Spleen (tissue), 11 donors: ENCODE results near the gene GRK6. TPM values are rescaled to one million over a fixed set of nuclear protein-coding genes. Genes with fewer than 3 reads are reported as not detected.
"Not testable (repeated sequence)": the region's sequence is repeated elsewhere in the genome, so short reads cannot be mapped to it uniquely, and the experiment has no call there.

Experiments
- DNase-seq: peaks from one replicate; pipeline ENCODE4 v3.0.0-alpha.2; 2020
- H3K27ac ChIP-seq, 8 donors: fragments of 200-600 bp; sonication (generic) in 7 of 8; 1 replicate in 4 of 8; 2 replicates in 4 of 8; pipeline versions ENCODE4 v1.5.0 to v1.8.0; 2016 to 2021; ENCODE audit warnings: inconsistent platforms in 4 of 8, mild to moderate bottlenecking in 4 of 8, moderate library complexity in 1 of 8
- H3K27me3 ChIP-seq, 7 donors: fragments of 200-600 bp; sonication (generic) in 6 of 7; replicated peaks in 1 of 7; 1 replicate in 4 of 7; 2 replicates in 3 of 7; pipeline versions ENCODE4 v1.5.0 to v1.8.0; 2016 to 2021; ENCODE audit warnings: inconsistent platforms in 3 of 7, mild to moderate bottlenecking in 1 of 7
- H3K36me3 ChIP-seq, 6 donors: fragments of 200-600 bp; sonication (generic) in 5 of 6; 1 replicate in 4 of 6; 2 replicates in 2 of 6; pipeline versions ENCODE4 v1.5.0 to v1.8.0; 2016 to 2021; ENCODE audit warnings: inconsistent platforms in 2 of 6
- H3K4me1 ChIP-seq, 6 donors: fragments of 200-600 bp; sonication (generic) in 5 of 6; 1 replicate in 3 of 6; 2 replicates in 3 of 6; pipeline versions ENCODE4 v1.5.0 to v1.8.0; 2016 to 2021; ENCODE audit warnings: inconsistent platforms in 3 of 6
- H3K4me3 ChIP-seq, 8 donors: fragments of 200-600 bp; sonication (generic) in 7 of 8; 1 replicate in 4 of 8; 2 replicates in 4 of 8; pipeline versions ENCODE4 v1.5.0 to v1.8.0; 2016 to 2021; ENCODE audit warnings: inconsistent platforms in 4 of 8, mild to moderate bottlenecking in 4 of 8, moderate library complexity in 2 of 8
- H3K9me3 ChIP-seq, 8 donors: fragments of 200-600 bp; sonication (generic) in 7 of 8; 1 replicate in 4 of 8; 2 replicates in 4 of 8; pipeline versions ENCODE4 v1.5.0 to v1.8.0; 2016 to 2021; ENCODE audit warnings: inconsistent platforms in 4 of 8
- POLR2A ChIP-seq, 3 donors: fragments of 450-650 bp; IDR thresholded peaks; one replicate each; pipeline ENCODE4 v1.5.1; 2017; ENCODE audit warnings: antibody characterized with exemption in 3 of 3, mild to moderate bottlenecking in 1 of 3
- POLR2AphosphoS5 ChIP-seq, 3 donors: sonication (generic); formaldehyde crosslinking; IDR thresholded peaks; one replicate each; pipeline ENCODE4 v1.5.1; 2017; ENCODE audit warnings: antibody characterized with exemption in 3 of 3
- WGBS, 5 donors: extraction: QIAGEN DNeasy Blood & Tissue Kit in 3 of 5; methylation state at CpG; one replicate each; pipeline versions ENCODE4 v1.1.5 to v1.1.7; 2013 to 2018; 5-methylcytosine and 5-hydroxymethylcytosine counted together
- intact Hi-C: fragments of 100-400 bp; cut with DNase I; formaldehyde crosslinking; loops from one replicate; pipeline ENCODE4 v1.15.0; 2023; ENCODE audit warnings: low total_unique reads
- polyA plus RNA-seq, 3 donors: library from polyadenylated mRNA; stranded (reverse); fragments of 200-250 nt; gene quantifications; one replicate each; pipeline ENCODE4 v1.2.1, GENCODE V29; 2013
- total RNA-seq, 7 donors: library from RNA; depleted of rRNA in 3 of 7; stranded (reverse); fragments of >200 nt in 3 of 7; fragmentation: NEBNext Ultra II Directional in 4 of 7; extraction: Animal tissue kit (Norgen Biotek cat#: 25700) in 4 of 7; gene quantifications; one replicate each; pipeline versions ENCODE4 v1.1.0 to v1.2.1, GENCODE V29; 2016 to 2021
- TF ChIP-seq, protein P1 (sequence below), 11 experiments: fragments of 200-600 bp in 7 of 11; fragments of 450-650 bp in 4 of 11; sonication (generic) in 4 of 11; IDR thresholded peaks in 8 of 11; conservative IDR thresholded peaks in 3 of 11; 1 replicate in 7 of 11; 2 replicates in 4 of 11; pipeline versions ENCODE4 v1.4.0 to v1.8.0; 2016 to 2021; ENCODE audit warnings: antibody characterized with exemption in 11 of 11, inconsistent platforms in 4 of 11, mild to moderate bottlenecking in 1 of 11
- donor health status: healthy with polysubstance abuse.
- donor health status: DM: no; HTN: no; CAD: no; lungs with moderate emphysema.
- donor health status: DM: no; HTN: no; CAD: no.
- donor health status: Bipolar disorder and iron deficiency.
- donor health status: healthy.
- donor health status: DM: no; HTN: no; CAD: no.
- donor health status: DM: yes; HTN: yes; CAD: no.

GRK6 gene
- total and polyA plus RNA-seq, 10 donors, result 45.7 to 170 (median 133) TPM

DNA sequence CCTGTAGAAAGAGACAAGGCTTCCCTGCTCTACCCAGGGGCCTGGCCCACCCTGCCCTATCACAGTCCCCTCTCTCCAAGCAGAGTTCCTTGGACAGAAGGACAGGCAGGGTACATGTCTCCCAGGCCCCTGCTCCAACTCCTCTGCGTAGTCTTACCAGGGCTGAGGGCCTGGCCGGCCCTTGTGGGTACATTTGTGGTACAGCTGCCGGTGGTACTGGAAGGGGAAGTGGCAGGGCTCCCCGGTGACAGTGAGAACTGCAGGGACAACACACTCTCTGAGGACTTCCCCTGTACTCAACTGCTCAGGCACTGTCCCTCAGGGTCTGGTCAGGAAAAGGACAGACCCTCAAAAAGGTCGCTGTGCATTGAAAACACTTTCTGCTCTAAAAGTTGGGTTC lies 20.7 kb upstream of the GRK6 start:
- Histone ChIP-seq H3K27me3 (peaks cover 0 to 34% (median 30%) of the 10 kb centered on the region in 7 donors), H3K4me3 (peak overlapping the region in 1 of 8 donors; percentile 37), H3K27ac (peak overlapping the region in 7 of 8 donors; percentile 11 to 84 (median 58)), H3K4me1 (peaks cover 33 to 59% (median 46%) of the 10 kb centered on the region in 6 donors), H3K36me3 (no peaks in the 10 kb centered on the region), H3K9me3 (no peaks in the 10 kb centered on the region)
- DNase-seq, result peak; percentile 93
- WGBS, 5 donors, result 8 to 59% (median 35%) methylated on average over 3 to 5 of the region's 5 CpGs
- TF ChIP-seq POLR2AphosphoS5 (IDR thresholded peaks at IDR 0.05) (peak; percentile 32 to 61 (median 60)), POLR2A (IDR thresholded peaks at IDR 0.05) (no peak)
- TF ChIP-seq, protein P1, sequence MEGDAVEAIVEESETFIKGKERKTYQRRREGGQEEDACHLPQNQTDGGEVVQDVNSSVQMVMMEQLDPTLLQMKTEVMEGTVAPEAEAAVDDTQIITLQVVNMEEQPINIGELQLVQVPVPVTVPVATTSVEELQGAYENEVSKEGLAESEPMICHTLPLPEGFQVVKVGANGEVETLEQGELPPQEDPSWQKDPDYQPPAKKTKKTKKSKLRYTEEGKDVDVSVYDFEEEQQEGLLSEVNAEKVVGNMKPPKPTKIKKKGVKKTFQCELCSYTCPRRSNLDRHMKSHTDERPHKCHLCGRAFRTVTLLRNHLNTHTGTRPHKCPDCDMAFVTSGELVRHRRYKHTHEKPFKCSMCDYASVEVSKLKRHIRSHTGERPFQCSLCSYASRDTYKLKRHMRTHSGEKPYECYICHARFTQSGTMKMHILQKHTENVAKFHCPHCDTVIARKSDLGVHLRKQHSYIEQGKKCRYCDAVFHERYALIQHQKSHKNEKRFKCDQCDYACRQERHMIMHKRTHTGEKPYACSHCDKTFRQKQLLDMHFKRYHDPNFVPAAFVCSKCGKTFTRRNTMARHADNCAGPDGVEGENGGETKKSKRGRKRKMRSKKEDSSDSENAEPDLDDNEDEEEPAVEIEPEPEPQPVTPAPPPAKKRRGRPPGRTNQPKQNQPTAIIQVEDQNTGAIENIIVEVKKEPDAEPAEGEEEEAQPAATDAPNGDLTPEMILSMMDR (IDR thresholded peaks at IDR 0.05 in 8 of 11, conservative IDR thresholded peaks at IDR 0.05 in 3 of 11), result peak in 10 of 11 experiments; percentile 17 to 74 (median 52)
- intact Hi-C loops, result no loop called here

DNA sequence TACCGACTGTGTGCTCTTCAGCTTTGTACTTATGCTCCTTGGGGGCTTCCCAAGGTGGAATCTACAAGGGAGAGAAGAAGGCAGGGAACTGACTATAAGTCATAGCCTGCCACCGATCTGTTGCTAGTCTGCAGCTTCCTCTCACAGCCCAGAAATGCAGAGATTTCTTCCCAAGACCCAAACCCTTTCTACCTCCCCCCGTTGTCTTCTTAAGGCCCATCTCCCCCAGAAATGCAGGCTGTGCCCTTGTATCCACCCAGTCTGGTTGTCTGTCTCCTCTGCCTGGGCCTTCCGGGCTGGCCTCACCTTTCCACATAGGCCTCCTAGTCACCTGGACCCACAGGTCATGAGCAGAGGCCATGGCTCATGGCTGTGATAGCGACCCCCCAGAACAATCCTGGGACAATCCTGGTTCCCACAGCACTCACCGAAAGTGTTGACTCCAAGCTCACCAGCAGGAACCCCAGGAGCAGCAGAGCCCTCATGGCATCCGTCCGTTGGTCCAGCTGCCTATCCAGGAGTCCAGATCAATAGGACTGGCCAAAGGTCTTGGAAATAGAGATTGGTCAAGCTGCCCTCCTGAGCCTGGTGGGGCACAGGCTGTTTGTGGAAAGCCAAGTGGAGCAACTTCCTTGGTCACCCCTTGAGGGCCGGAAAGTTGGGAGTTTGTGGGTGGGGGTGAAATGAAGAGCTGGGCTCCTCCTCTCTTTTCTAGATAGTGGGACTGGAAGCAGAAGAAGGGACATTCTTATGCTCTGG lies 17.3 kb upstream of the GRK6 start, which contains the start of gene F12:
F12 (minus strand) TSS at position 522 of the 759 bp plus-strand sequence; CDS start at position 485, 37 bp downstream.
- no peaks in the 10 kb centered on the region for H3K9me3 ChIP-seq
- no peaks in the 10 kb centered on the region for H3K36me3 ChIP-seq
- intact Hi-C loops, result no loop called here
- no peak within 1 kb of the TSS for H3K4me3 ChIP-seq
- H3K27me3 ChIP-seq, result no peaks in the 10 kb centered on the region
- TF ChIP-seq, protein P1 (IDR thresholded peaks at IDR 0.05 in 8 of 11, conservative IDR thresholded peaks at IDR 0.05 in 3 of 11), result no peak
- TF ChIP-seq POLR2A (IDR thresholded peaks at IDR 0.05) (no peak), POLR2AphosphoS5 (IDR thresholded peaks at IDR 0.05) (no peak)
- H3K4me1 ChIP-seq, result peaks cover 13 to 62% (median 31%) of the 10 kb centered on the region in 6 donors
- H3K27ac ChIP-seq, result peak within 1 kb of the TSS in 3 of 8 donors; percentile 40 to 83 (median 46)
- DNase-seq, result no peak
- WGBS, 5 donors, result 86 to 91% (median 89%) methylated on average over 9 of the region's 9 CpGs

DNA sequence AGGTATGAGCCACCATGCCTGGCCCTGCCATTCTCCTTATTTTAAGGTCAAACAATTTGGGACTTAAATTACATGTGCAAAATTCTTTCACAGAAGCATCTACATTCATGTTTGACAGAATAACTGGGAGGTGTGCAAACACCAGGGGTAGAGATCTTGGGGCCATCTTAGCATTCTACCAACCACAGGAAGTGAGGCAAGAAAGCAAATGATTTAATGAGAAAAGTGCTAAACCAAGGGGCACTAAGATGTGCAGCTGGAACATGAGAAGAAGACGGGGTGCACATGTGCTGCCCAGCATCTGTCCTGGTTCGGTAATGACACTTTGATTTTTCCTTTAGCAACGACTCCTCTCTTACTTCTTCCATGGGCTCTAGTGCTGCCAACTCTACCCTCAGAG lies 15.9 kb upstream of the GRK6 start:
- no peak overlapping the region for H3K4me3 ChIP-seq
- WGBS, 5 donors, result 45 to 68% (median 57%) methylated on average over 3 of the region's 3 CpGs
- no peak for TF ChIP-seq POLR2A (IDR thresholded peaks at IDR 0.05)
- no peaks in the 10 kb centered on the region for H3K36me3 ChIP-seq
- peak overlapping the region in 4 of 8 donors; percentile 15 to 83 (median 43) for H3K27ac ChIP-seq
- no peaks in the 10 kb centered on the region for H3K9me3 ChIP-seq
- no peaks in the 10 kb centered on the region for H3K27me3 ChIP-seq
- H3K4me1 ChIP-seq, result peaks cover 2 to 51% (median 17%) of the 10 kb centered on the region in 6 donors
- no peak for DNase-seq
- intact Hi-C loops, result no loop called here

DNA sequence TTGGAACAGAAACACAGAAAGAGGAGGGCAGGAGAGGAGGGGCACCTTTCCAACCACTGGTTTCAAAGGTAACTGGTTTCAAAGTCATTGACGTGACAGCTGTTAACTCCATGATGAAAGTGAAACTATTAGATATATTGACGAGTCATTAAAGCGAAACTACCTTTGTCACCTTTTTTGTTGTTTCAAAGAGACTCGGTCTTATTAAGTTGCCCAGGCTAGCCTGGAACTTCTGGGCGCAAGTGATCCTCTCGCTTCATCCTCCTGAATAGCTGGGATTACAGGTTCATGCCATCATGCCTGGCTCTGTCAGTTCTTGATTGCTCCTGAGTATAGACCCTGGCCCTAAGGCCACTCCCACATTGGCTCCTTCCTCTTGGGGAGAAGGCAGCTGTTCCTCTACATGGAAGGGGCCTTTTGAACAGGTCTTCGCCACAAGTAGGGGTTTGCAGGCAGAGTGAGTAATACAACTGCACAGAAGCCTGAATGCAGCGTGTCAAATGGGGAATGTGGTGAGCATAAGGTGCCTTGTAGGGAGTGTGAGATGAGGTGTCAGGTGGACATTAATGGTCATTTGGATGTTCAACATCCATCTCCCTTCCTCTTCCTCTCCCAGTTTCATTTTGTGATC lies 13.8 kb upstream of the GRK6 start:
- Histone ChIP-seq H3K9me3 (no peaks in the 10 kb centered on the region), H3K27ac (peak overlapping the region in 7 of 8 donors; percentile 20 to 83 (median 67)), H3K4me1 (peaks cover 0 to 59% (median 14%) of the 10 kb centered on the region in 6 donors), H3K4me3 (peak overlapping the region in 1 of 8 donors; percentile 36), H3K36me3 (no peaks in the 10 kb centered on the region), H3K27me3 (no peaks in the 10 kb centered on the region)
- no peak for DNase-seq
- 67 to 80% (median 73%) methylated on average over 8 of the region's 8 CpGs for WGBS, 5 donors
- no peak for TF ChIP-seq POLR2AphosphoS5 (IDR thresholded peaks at IDR 0.05)
- TF ChIP-seq POLR2A (IDR thresholded peaks at IDR 0.05), result no peak
- intact Hi-C loops, result no loop called here

DNA sequence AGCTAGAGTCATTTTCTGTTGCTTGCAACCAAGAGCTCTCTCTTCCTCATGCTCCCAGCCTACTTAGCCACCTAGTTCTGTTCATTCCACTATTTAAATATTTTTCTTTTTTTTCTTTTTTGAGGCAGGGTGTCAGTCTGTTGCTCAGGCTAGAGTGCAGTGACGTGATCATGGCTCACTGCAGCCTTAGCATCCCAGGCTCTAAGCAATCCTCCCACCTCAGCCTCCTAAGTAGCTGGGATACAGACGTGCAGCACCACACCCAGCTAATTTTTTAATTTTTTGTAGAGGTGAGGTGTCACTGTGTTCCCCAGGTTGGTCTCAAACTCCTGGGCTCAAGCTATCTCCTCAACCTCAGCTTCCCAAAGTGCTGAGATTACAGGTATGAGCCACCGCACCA lies 12.0 kb upstream of the GRK6 start:
- Histone ChIP-seq H3K4me3 (no peak overlapping the region), H3K4me1 (peaks cover 0 to 66% (median 14%) of the 10 kb centered on the region in 6 donors), H3K27me3 (no peaks in the 10 kb centered on the region), H3K36me3 (no peaks in the 10 kb centered on the region), H3K9me3 (no peaks in the 10 kb centered on the region), H3K27ac (no peak overlapping the region)
- DNase-seq, result no peak
- 82 to 93% (median 91%) methylated on average over 3 of the region's 3 CpGs for WGBS, 5 donors
- TF ChIP-seq, protein P1 (IDR thresholded peaks at IDR 0.05 in 8 of 11, conservative IDR thresholded peaks at IDR 0.05 in 3 of 11), result no peak
- TF ChIP-seq POLR2A (IDR thresholded peaks at IDR 0.05) (no peak), POLR2AphosphoS5 (IDR thresholded peaks at IDR 0.05) (no peak)
- intact Hi-C loops, result no loop called here

DNA sequence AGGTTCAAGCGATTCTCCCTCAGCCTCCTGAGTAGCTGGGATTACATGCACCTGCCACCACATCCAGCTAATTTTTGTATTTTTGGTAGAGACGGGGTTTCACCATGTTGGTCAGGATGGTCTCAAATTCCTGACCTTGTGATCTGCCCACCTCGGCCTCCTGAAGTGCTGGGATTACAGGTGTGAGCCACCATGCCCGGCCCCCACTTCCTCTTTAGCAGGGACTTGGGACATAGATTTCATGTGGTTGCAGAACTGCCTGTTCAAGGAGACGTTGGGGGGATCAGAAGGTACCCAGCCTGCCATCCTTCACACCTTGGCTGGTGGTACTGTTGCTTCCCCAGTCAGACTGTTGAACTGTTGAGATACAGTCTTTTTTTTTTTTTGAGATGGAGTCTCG lies 9.4 kb upstream of the GRK6 start:
- DNase-seq, H3K27me3 ChIP-seq, H3K9me3 ChIP-seq, H3K36me3 ChIP-seq, H3K4me3 ChIP-seq, intact Hi-C loops: not testable (repeated sequence)
- 66 to 77% (median 71%) methylated on average over 6 of the region's 6 CpGs for WGBS, 5 donors
- Histone ChIP-seq H3K4me1 (peaks cover 0 to 52% (median 12%) of the 10 kb centered on the region in 6 donors), H3K27ac (peak overlapping the region in 2 of 8 donors; percentile 57 to 69)
